Posterior vena cava (tissue), 2 donors: Measurements from ENCODE around the gene RP9. TPM values are rescaled to one million over a fixed set of nuclear protein-coding genes. Genes with fewer than 3 reads are reported as not detected.

Experiments
- total RNA-seq, 2 donors: library from RNA; stranded (reverse); fragmentation: NEBNext Ultra II Directional; extraction: Animal tissue kit (Norgen Biotek cat#: 25700); gene quantifications; one replicate each; pipeline ENCODE4 v1.2.1, GENCODE V29; 2021
- donor health status: DM: yes; HTN: yes; CAD: no.
- donor health status: DM: yes; HTN: yes; CAD: no.

Gene RP9
- total RNA-seq, 2 donors from 2014 or later, result 9.4 to 10.9 TPM

Other genes with a start within 250 kb of the RP9 start
- gene KBTBD2, start 217.6 kb downstream of the RP9 start, total RNA-seq, result 10 to 100 TPM; 24.1 to 34.8 TPM
- gene FKBP9, start 152.0 kb downstream of the RP9 start, total RNA-seq, result 100 to 1,000 TPM; 129 to 163 TPM
- 10 to 100 TPM; 20.0 to 20.1 TPM for gene NT5C3A, start 46.6 kb downstream of the RP9 start, total RNA-seq
- gene BBS9, start 20.2 kb upstream of the RP9 start, total RNA-seq, result 10 to 100 TPM; 13.9 to 16.8 TPM